PC-9 (cell line): Measurements from ENCODE around the gene SMOC2. TPM values are rescaled to one million over a fixed set of nuclear protein-coding genes. Genes with fewer than 3 reads are reported as not detected.

Experiments used
- BruUV-seq: library from RNA; stranded (reverse); fragments of 400-500 nt; replicated peaks from 2 replicates; lab custom pipeline; 2021; lab: Mats Ljungman, UMichigan
- CTCF ChIA-PET: fragments of 300-600 bp; sonication (Branson Sonifier 250); formaldehyde crosslinking; loops from one replicate; lab custom pipeline; 2022; ENCODE audit warnings: antibody characterized with exemption; lab: Charles Lee
- POLR2A ChIA-PET: fragments of 300-600 bp; sonication (Branson Sonifier 250); formaldehyde crosslinking; loops from one replicate; lab custom pipeline; 2022; ENCODE audit warnings: antibody characterized with exemption; ENCODE audit not compliant: unreplicated experiment; lab: Charles Lee
- DNase-seq, 2 experiments: peaks; one replicate each; pipeline versions ENCODE4 v3.0.0 to v3.0.0-alpha.2; 2015 to 2022; ENCODE audit warnings: mixed read lengths in 1 of 2
- H2AFZ ChIP-seq: fragments of 200-600 bp; sonication (generic); 2 replicates; pipeline ENCODE4 v1.8.1; 2017; ENCODE audit warnings: antibody characterized with exemption
- H3F3A ChIP-seq: fragments of 200-600 bp; sonication (generic); 2 replicates; pipeline ENCODE4 v1.8.1; 2017; ENCODE audit warnings: antibody characterized with exemption, mild to moderate bottlenecking, low read depth; ENCODE audit not compliant: insufficient read depth
- H3K27ac ChIP-seq: fragments of 200-600 bp; sonication (generic); 2 replicates; pipeline ENCODE4 v1.6.1; 2016; ENCODE audit warnings: mixed run types
- H3K27me3 ChIP-seq: fragments of 200-600 bp; sonication (generic); 2 replicates; pipeline ENCODE4 v1.6.1; 2016; ENCODE audit warnings: low read depth, mixed run types; ENCODE audit not compliant: insufficient read depth
- H3K36me3 ChIP-seq: fragments of 200-600 bp; sonication (generic); 2 replicates; pipeline ENCODE4 v1.6.1; 2016; ENCODE audit warnings: low read depth, mixed run types
- H3K4me1 ChIP-seq: fragments of 200-600 bp; sonication (generic); replicated peaks from 2 replicates; pipeline ENCODE4 v1.6.1; 2016; ENCODE audit warnings: mixed run types; ENCODE audit not compliant: insufficient read depth
- H3K4me2 ChIP-seq: fragments of 200-600 bp; sonication (generic); 2 replicates; pipeline ENCODE4 v1.6.1; 2017; ENCODE audit warnings: mixed run types
- H3K4me3 ChIP-seq: fragments of 200-600 bp; sonication (generic); 2 replicates; pipeline ENCODE4 v1.6.1; 2016; ENCODE audit warnings: mixed run types
- H3K79me2 ChIP-seq: fragments of 200-600 bp; sonication (generic); 2 replicates; pipeline ENCODE4 v1.6.1; 2017; ENCODE audit warnings: low read depth, mixed run types
- H3K9me2 ChIP-seq: fragments of 200-600 bp; sonication (generic); 2 replicates; pipeline ENCODE4 v1.8.1; 2017; ENCODE audit warnings: mild to moderate bottlenecking; ENCODE audit not compliant: insufficient read depth
- H3K9me3 ChIP-seq: fragments of 200-600 bp; sonication (generic); 2 replicates; pipeline ENCODE4 v1.8.1; 2016; ENCODE audit warnings: low read depth; ENCODE audit not compliant: insufficient read depth
- H4K20me1 ChIP-seq: fragments of 200-600 bp; sonication (generic); 2 replicates; pipeline ENCODE4 v1.8.1; 2017; ENCODE audit not compliant: insufficient read depth
- CTCF ChIP-seq: fragments of 200-600 bp; sonication (generic); conservative IDR thresholded peaks from 2 replicates; pipeline ENCODE4 v1.6.1; 2017; ENCODE audit warnings: mixed run types, antibody characterized with exemption, mild to moderate bottlenecking, moderate library complexity
- EZH2 ChIP-seq: fragments of 200-600 bp; sonication (generic); IDR thresholded peaks from 2 replicates; pipeline ENCODE4 v1.8.0; 2017; ENCODE audit warnings: antibody characterized with exemption, low read depth
- intact Hi-C: fragments of 100-400 bp; cut with micrococcal nuclease; formaldehyde crosslinking; loops from one replicate; pipeline ENCODE4 v1.10.0; 2022; ENCODE audit not compliant: unreplicated experiment
- total RNA-seq: library from RNA; stranded (reverse); gene quantifications from 2 replicates; pipeline ENCODE4 v1.2.3, GENCODE V29; 2021

The SMOC2 gene
- total RNA-seq, 1 experiment from 2014 or later = not detected

- no peak overlapping the region for H3K27ac ChIP-seq
- no peaks in the 10 kb centered on the region for H3F3A ChIP-seq
- no peak for DNase-seq
- no peak overlapping the region for H3K4me2 ChIP-seq
- H3K36me3 ChIP-seq = no peaks in the 10 kb centered on the region
- no peaks in the 10 kb centered on the region for H3K4me1 ChIP-seq
- no peaks in the 10 kb centered on the region for H3K9me3 ChIP-seq
- H3K4me3 ChIP-seq = no peak overlapping the region
- no TSS peak for BruUV-seq
- H3K27me3 ChIP-seq = peaks cover 63% of the 10 kb centered on the region
- no peak overlapping the region; the same call in 1 of the 2 replicates for H2AFZ ChIP-seq
- H3K9me2 ChIP-seq = no peaks in the 10 kb centered on the region
- ChIA-PET CTCF (no interaction called here), POLR2A (no interaction called here)
- H3K79me2 ChIP-seq = no peaks in the 10 kb centered on the region
- no peaks in the 10 kb centered on the region for H4K20me1 ChIP-seq
- no peak for TF ChIP-seq EZH2
- no peak for TF ChIP-seq CTCF
- intact Hi-C loops = no loop called here
These were observed 114.1 kb downstream of the SMOC2 start for GRCh38 chr6:168554898-168555617.

GRCh38 chr6:168555618-168556273 lies 114.8 kb downstream of the SMOC2 start:
- H3K27me3 ChIP-seq = peaks cover 58% of the 10 kb centered on the region
- H3F3A ChIP-seq = no peaks in the 10 kb centered on the region
- H3K4me3 ChIP-seq = no peak overlapping the region
- ChIA-PET POLR2A (interaction anchor here (0.7 kb wide), 1 partner anchor 93 kb away, joined by 3 read pairs; no protein-coding TSS in a partner anchor), CTCF (no interaction called here)
- H3K9me3 ChIP-seq = no peaks in the 10 kb centered on the region
- no peaks in the 10 kb centered on the region for H3K36me3 ChIP-seq
- intact Hi-C loops = no loop called here
- H3K9me2 ChIP-seq = no peaks in the 10 kb centered on the region
- TF ChIP-seq CTCF (no peak), EZH2 (no peak)
- no peaks in the 10 kb centered on the region for H3K79me2 ChIP-seq
- no peaks in the 10 kb centered on the region for H4K20me1 ChIP-seq
- H3K4me1 ChIP-seq = no peaks in the 10 kb centered on the region
- H3K4me2 ChIP-seq = no peak overlapping the region
- BruUV-seq = no TSS peak
- no peak overlapping the region for H3K27ac ChIP-seq
- H2AFZ ChIP-seq = no peak overlapping the region
- DNase-seq = no peak

DNA sequence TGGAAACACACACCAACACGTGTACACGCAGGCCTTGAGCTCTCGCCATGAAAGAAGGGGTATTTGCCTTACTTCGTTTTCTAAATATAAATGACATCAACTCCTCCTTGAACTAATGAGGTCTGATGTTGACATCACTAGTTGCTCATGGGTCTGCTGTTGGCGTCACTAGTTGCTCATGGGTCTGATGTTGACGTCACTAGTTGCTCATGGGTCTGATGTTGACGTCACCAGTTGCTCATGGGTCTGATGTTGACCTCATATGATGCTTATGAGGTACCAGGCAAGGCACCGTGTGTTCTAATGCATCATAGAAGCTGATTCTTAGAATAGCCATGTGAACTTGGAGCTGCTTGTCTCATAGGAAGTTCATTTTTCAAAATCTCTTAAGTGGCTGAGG lies 116.5 kb downstream of the SMOC2 start:
- TF ChIP-seq EZH2 (no peak), CTCF (no peak)
- H3K27me3 ChIP-seq = peaks cover 53% of the 10 kb centered on the region
- ChIA-PET POLR2A (no interaction called here), CTCF (no interaction called here)
- no peak overlapping the region for H3K27ac ChIP-seq
- H3K9me2 ChIP-seq = no peaks in the 10 kb centered on the region
- intact Hi-C loops = no loop called here
- no peak overlapping the region for H3K4me2 ChIP-seq
- no TSS peak for BruUV-seq
- no peaks in the 10 kb centered on the region for H3K36me3 ChIP-seq
- no peak overlapping the region for H3K4me3 ChIP-seq
- H3F3A ChIP-seq = no peaks in the 10 kb centered on the region
- no peak for DNase-seq
- no peaks in the 10 kb centered on the region for H4K20me1 ChIP-seq
- H3K4me1 ChIP-seq = no peaks in the 10 kb centered on the region
- no peak overlapping the region for H2AFZ ChIP-seq
- no peaks in the 10 kb centered on the region for H3K79me2 ChIP-seq
- no peaks in the 10 kb centered on the region for H3K9me3 ChIP-seq
